ENCODE measurements around the gene CORO2A. TPM values are rescaled to one million over a fixed set of nuclear protein-coding genes. Genes with fewer than 3 reads are reported as not detected.

The CORO2A gene
- total RNA-seq, 1 donor from 2014 or later: 2.4 TPM

DNA sequence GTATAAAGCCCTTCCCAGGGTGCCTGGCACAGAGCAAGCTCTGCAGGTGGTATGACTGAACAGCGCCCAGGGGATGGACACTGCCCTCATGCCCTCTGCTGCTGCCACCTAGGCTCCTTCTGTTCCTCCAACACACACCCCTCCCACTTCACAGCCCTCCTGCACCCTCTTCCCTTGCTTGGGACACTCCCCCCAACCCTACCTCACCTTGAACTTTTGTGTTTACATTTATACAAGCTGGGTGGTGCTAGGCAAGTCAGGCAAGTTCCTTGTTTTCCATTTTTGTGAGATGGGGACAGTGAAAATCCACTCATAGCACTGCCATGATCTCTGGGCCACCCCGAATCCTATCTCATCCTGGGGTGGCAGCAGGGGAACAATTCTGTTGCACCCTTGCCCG, 18.8 kb upstream of the CORO2A start:
- no peak overlapping the region for H2AFZ ChIP-seq (replicated peaks)
- H3K27ac ChIP-seq: no peak overlapping the region
- no peak overlapping the region for H3K4me3 ChIP-seq
- H3K27me3 Mint-ChIP-seq (ENCODE audit: insufficient read depth, low read depth): peaks cover 11% of the 10 kb centered on the region
- no peak overlapping the region for H3K4me2 ChIP-seq
- H3K36me3 Mint-ChIP-seq: no peaks in the 10 kb centered on the region
- no peak overlapping the region for H3K4me3 Mint-ChIP-seq
- no peaks in the 10 kb centered on the region for H3K79me2 ChIP-seq (ENCODE audit: low read depth)
- H3K9ac ChIP-seq: no peak overlapping the region
- H3K4me1 ChIP-seq: no peaks in the 10 kb centered on the region
- peaks cover 18% of the 10 kb centered on the region for H3K4me1 Mint-ChIP-seq
- H3K27ac Mint-ChIP-seq: peak overlapping the region; percentile 53
- H4K20me1 ChIP-seq (ENCODE audit: low read depth): no peaks in the 10 kb centered on the region
- DNase-seq (ENCODE audit: low spot score): no peak
- H3K9me3 Mint-ChIP-seq: no peaks in the 10 kb centered on the region
- no peaks in the 10 kb centered on the region for H3K9me3 ChIP-seq (ENCODE audit: low read depth)
- no peaks in the 10 kb centered on the region for H3K27me3 ChIP-seq
- TF ChIP-seq, protein P1, sequence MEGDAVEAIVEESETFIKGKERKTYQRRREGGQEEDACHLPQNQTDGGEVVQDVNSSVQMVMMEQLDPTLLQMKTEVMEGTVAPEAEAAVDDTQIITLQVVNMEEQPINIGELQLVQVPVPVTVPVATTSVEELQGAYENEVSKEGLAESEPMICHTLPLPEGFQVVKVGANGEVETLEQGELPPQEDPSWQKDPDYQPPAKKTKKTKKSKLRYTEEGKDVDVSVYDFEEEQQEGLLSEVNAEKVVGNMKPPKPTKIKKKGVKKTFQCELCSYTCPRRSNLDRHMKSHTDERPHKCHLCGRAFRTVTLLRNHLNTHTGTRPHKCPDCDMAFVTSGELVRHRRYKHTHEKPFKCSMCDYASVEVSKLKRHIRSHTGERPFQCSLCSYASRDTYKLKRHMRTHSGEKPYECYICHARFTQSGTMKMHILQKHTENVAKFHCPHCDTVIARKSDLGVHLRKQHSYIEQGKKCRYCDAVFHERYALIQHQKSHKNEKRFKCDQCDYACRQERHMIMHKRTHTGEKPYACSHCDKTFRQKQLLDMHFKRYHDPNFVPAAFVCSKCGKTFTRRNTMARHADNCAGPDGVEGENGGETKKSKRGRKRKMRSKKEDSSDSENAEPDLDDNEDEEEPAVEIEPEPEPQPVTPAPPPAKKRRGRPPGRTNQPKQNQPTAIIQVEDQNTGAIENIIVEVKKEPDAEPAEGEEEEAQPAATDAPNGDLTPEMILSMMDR (IDR thresholded peaks at IDR 0.05): no peak
- TF ChIP-seq EZH2 (IDR thresholded peaks at IDR 0.05): no peak
- no peak for TF ChIP-seq EZH2phosphoT487 (IDR thresholded peaks at IDR 0.05)
- H3F3A ChIP-seq (ENCODE audit: low read depth): no peaks in the 10 kb centered on the region
- H3K36me3 ChIP-seq: no peaks in the 10 kb centered on the region

DNA sequence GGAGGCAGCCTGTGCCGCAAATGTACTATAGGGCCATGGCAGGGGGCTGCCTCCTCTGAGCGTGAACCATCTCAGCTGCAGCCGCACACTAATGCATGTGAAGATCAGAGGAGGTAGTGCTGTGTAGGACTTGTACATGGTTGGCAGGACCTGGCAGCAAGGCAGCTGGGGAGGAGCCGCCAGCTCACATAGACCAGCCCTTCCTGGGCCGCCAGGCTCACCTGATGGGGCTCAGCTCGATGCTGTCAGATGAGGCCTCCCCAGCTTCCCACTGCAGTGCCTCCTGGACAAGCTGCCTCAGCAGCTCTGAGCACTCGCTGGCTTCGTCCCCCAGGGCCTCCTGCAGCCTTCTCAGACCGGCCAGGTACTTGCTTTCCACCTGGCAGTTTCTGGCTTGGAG, 18.0 kb upstream of the CORO2A start:
- H3K27me3 Mint-ChIP-seq (ENCODE audit: insufficient read depth, low read depth): peaks cover 11% of the 10 kb centered on the region
- no peaks in the 10 kb centered on the region for H3F3A ChIP-seq (ENCODE audit: low read depth)
- H3K27ac Mint-ChIP-seq: no peak overlapping the region
- peaks cover 10% of the 10 kb centered on the region for H3K4me1 Mint-ChIP-seq
- no peak overlapping the region for H3K4me3 ChIP-seq
- H3K9me3 ChIP-seq (ENCODE audit: low read depth): no peaks in the 10 kb centered on the region
- TF ChIP-seq, protein P1 (IDR thresholded peaks at IDR 0.05): no peak
- TF ChIP-seq EZH2 (IDR thresholded peaks at IDR 0.05) (no peak), EZH2phosphoT487 (IDR thresholded peaks at IDR 0.05) (no peak)
- no peaks in the 10 kb centered on the region for H3K79me2 ChIP-seq (ENCODE audit: low read depth)
- no peak overlapping the region for H3K27ac ChIP-seq
- DNase-seq (ENCODE audit: low spot score): no peak
- no peaks in the 10 kb centered on the region for H3K9me3 Mint-ChIP-seq
- H3K4me2 ChIP-seq: no peak overlapping the region
- no peaks in the 10 kb centered on the region for H3K4me1 ChIP-seq
- no peak overlapping the region for H2AFZ ChIP-seq (replicated peaks)
- H4K20me1 ChIP-seq (ENCODE audit: low read depth): no peaks in the 10 kb centered on the region
- H3K27me3 ChIP-seq: no peaks in the 10 kb centered on the region
- no peaks in the 10 kb centered on the region for H3K36me3 Mint-ChIP-seq
- H3K4me3 Mint-ChIP-seq: no peak overlapping the region
- no peak overlapping the region for H3K9ac ChIP-seq
- H3K36me3 ChIP-seq: no peaks in the 10 kb centered on the region

DNA sequence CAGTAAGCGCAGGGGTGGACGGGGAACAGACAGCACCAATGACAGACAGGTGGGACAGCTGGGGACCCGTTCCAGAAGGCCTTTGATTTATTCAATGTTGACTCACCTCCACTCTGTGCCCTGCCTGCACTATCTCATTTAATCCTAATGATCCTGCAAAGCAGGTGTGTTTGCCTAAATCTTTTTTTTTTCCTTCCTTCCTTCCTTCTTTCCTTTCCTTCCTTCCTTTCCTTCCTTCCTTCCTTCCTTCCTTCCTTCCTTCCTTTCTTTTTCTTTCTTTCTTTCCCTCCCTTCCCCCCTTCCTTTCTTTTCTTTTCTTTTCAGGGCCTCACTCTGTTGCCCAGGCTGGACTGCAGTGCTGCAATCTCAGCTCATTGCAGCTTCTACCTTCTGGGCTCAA, 17.1 kb upstream of the CORO2A start:
- Histone ChIP-seq H2AFZ (replicated peaks) (no peak overlapping the region), H3K27me3 (no peaks in the 10 kb centered on the region), H3K4me1 (no peaks in the 10 kb centered on the region), H3K36me3 (no peaks in the 10 kb centered on the region), H3K27ac (no peak overlapping the region), H3K4me2 (no peak overlapping the region), H3K9me3 (ENCODE audit: low read depth) (no peaks in the 10 kb centered on the region), H3K9ac (no peak overlapping the region), H4K20me1 (ENCODE audit: low read depth) (no peaks in the 10 kb centered on the region), H3K79me2 (ENCODE audit: low read depth) (no peaks in the 10 kb centered on the region), H3K4me3 (no peak overlapping the region), H3F3A (ENCODE audit: low read depth) (no peaks in the 10 kb centered on the region)
- H3K9me3 Mint-ChIP-seq: no peaks in the 10 kb centered on the region
- no peak overlapping the region for H3K27ac Mint-ChIP-seq
- peaks cover 7% of the 10 kb centered on the region for H3K27me3 Mint-ChIP-seq (ENCODE audit: insufficient read depth, low read depth)
- no peaks in the 10 kb centered on the region for H3K36me3 Mint-ChIP-seq
- no peak for TF ChIP-seq EZH2phosphoT487 (IDR thresholded peaks at IDR 0.05)
- TF ChIP-seq EZH2 (IDR thresholded peaks at IDR 0.05): no peak
- TF ChIP-seq, protein P1 (IDR thresholded peaks at IDR 0.05): no peak
- DNase-seq (ENCODE audit: low spot score): no peak
- H3K4me1 Mint-ChIP-seq: peaks cover 4% of the 10 kb centered on the region
- H3K4me3 Mint-ChIP-seq: no peak overlapping the region

Data from neural progenitor cell (in vitro differentiated cells).